Measurements from ENCODE around the gene TOMM22.

Gene TOMM22

GRCh38 chr22:38733724-38734381, 52.1 kb downstream of the TOMM22 start:
- no peak for DNase-seq (ENCODE audit: low read depth in 2 of 3, low spot score in 1 of 3)

- DNase-seq (ENCODE audit: low read depth in 2 of 3, low spot score in 1 of 3), result no peak
Measured at GRCh38 chr22:38734421-38735100, 52.8 kb downstream of the TOMM22 start.

Data from stimulated activated CD4-positive, alpha-beta T cell treated with anti-CD3 and anti-CD28 coated beads, Interleukin-12 subunit alpha, Interleukin-12 subunit beta, amount 100 ng/mL, for 48 hours (primary cell).